Peyer's patch (tissue), 4 donors: Measurements from ENCODE around the gene ZNF605. TPM values are rescaled to one million over a fixed set of nuclear protein-coding genes. Genes with fewer than 3 reads are reported as not detected.
A peak's percentile ranks its signal among the peaks of the same experiment; 100 is the strongest.
"Not testable (repeated sequence)": the region's sequence is repeated elsewhere in the genome, so short reads cannot be mapped to it uniquely, and the experiment has no call there.

Source experiments
- DNase-seq, 3 donors: peaks; one replicate each; pipeline ENCODE4 v3.0.0-alpha.2; 2017 to 2019
- H3K27ac ChIP-seq, 4 donors: fragments of 200-600 bp; sonication (generic); one replicate each; pipeline ENCODE4 v1.5.1; 2016 to 2019
- H3K27me3 ChIP-seq, 2 donors: fragments of 200-600 bp; sonication (generic); one replicate each; pipeline ENCODE4 v1.5.1; 2019
- H3K36me3 ChIP-seq, 3 donors: fragments of 200-600 bp; sonication (generic); one replicate each; pipeline ENCODE4 v1.5.1; 2016 to 2019
- H3K4me1 ChIP-seq, 4 donors: fragments of 200-600 bp; sonication (generic); one replicate each; pipeline ENCODE4 v1.5.1; 2016 to 2019
- H3K4me3 ChIP-seq, 4 donors: fragments of 200-600 bp; sonication (generic); 1 replicate in 3 of 4; 2 replicates in 1 of 4; pipeline ENCODE4 v1.5.1; 2016 to 2019; ENCODE audit warnings: mild to moderate bottlenecking in 1 of 4
- H3K9me3 ChIP-seq, 4 donors: fragments of 200-600 bp; sonication (generic); one replicate each; pipeline ENCODE4 v1.5.1; 2016 to 2019; ENCODE audit warnings: mild to moderate bottlenecking in 1 of 4
- POLR2A ChIP-seq, 2 donors: fragments of 450-650 bp; IDR thresholded peaks; one replicate each; pipeline ENCODE4 v1.5.1; 2017; ENCODE audit warnings: antibody characterized with exemption in 2 of 2, mild to moderate bottlenecking in 2 of 2, moderate library complexity in 2 of 2
- total RNA-seq, 4 donors: library from RNA; depleted of rRNA; stranded (reverse); fragments of >200 nt; gene quantifications; one replicate each; pipeline ENCODE4 v1.1.0, GENCODE V29; 2016
- TF ChIP-seq, protein P1 (sequence below), 6 experiments: fragments of 450-650 bp in 4 of 6; fragments of 200-600 bp in 2 of 6; sonication (generic) in 1 of 6; IDR thresholded peaks; one replicate each; pipeline ENCODE4 v1.5.1; 2017 to 2019; ENCODE audit warnings: antibody characterized with exemption in 6 of 6, mild to moderate bottlenecking in 3 of 6, moderate library complexity in 1 of 6

Gene ZNF605
- total RNA-seq, 4 donors from 2014 or later = 6.3 to 19.0 (median 12.5) TPM

DNA sequence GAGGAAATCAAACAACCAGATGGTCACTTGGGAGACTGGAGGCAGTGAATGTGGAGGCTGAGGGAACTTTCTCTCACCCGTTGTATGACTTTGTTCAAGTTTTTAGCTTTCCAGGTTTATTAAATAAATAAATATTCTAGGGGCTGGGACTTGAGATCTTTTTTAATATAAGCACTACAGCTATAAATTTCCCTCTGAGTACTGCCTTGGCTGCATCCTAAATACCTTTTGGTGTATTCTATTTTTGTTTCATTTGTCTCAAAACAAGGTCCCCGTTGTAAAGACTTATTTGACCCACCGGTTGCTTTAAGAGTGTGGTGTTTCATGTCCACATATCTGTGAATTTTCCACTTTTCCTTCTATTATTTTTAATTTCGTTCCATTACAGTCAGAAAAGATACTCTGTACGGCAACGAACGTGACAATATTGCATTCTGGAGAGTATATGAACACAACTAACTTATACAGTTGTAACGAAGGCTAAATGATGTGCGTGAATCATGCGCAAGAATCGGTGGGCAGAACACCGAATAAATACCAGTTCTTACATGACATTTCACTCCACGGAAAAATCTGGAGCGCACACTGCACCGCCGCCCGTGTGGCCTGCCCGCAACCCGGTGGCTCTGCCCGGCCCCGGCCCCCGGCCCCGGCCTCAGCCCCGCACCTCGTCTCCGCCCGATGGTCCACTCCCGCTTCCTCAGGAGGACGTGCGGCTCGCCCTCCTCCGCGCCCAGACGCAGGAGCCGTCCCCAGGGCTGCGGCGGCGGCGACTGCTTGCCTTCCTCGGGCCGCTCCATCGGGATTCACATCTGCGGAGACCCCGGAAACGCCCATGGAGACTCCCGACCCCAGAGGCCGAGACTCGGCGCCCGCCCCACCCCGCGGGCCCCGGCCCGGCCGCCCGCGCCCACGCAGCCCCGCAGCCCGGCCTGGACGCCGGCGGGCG is 69.3 kb downstream of the ZNF605 start:
- Histone ChIP-seq H3K27me3 (no peaks in the 10 kb centered on the region), H3K36me3 (peaks cover 0 to 12% (median 0%) of the 10 kb centered on the region in 3 donors), H3K9me3 (no peaks in the 10 kb centered on the region), H3K4me1 (peaks cover 0 to 6% (median 0%) of the 10 kb centered on the region in 4 donors), H3K4me3 (peak overlapping the region; percentile 47 to 92 (median 84)), H3K27ac (peak overlapping the region; percentile 85 to 98 (median 92))
- DNase-seq = peak in 1 of 3 donors; percentile 53
- no peak for TF ChIP-seq POLR2A (IDR thresholded peaks at IDR 0.05)
- TF ChIP-seq, protein P1, sequence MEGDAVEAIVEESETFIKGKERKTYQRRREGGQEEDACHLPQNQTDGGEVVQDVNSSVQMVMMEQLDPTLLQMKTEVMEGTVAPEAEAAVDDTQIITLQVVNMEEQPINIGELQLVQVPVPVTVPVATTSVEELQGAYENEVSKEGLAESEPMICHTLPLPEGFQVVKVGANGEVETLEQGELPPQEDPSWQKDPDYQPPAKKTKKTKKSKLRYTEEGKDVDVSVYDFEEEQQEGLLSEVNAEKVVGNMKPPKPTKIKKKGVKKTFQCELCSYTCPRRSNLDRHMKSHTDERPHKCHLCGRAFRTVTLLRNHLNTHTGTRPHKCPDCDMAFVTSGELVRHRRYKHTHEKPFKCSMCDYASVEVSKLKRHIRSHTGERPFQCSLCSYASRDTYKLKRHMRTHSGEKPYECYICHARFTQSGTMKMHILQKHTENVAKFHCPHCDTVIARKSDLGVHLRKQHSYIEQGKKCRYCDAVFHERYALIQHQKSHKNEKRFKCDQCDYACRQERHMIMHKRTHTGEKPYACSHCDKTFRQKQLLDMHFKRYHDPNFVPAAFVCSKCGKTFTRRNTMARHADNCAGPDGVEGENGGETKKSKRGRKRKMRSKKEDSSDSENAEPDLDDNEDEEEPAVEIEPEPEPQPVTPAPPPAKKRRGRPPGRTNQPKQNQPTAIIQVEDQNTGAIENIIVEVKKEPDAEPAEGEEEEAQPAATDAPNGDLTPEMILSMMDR (IDR thresholded peaks at IDR 0.05) = no peak

DNA sequence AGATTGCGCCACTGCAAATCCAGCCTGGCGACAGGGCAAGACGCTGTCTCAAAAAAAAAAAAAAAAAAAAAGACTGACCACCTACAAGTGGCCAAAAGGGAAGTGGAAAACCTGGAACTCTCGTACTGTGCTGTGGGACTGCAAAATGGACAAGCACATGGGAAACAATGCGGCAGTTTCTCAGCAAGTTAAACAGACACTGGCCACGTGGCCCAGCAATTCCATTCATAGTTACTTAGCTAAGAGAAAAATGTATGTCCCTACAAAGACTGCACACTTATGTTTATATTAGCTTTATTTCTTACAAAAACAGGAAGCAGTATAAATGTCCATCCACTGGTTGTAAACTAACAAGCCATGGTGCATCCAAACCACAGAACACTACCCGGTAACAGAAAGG is 74.3 kb downstream of the ZNF605 start:
- Histone ChIP-seq H3K9me3 (no peaks in the 10 kb centered on the region), H3K4me3 (no peak overlapping the region), H3K4me1 (peaks cover 0 to 6% (median 0%) of the 10 kb centered on the region in 4 donors), H3K27ac (peak overlapping the region in 1 of 4 donors; percentile 30), H3K27me3 (no peaks in the 10 kb centered on the region), H3K36me3 (peaks cover 0 to 36% (median 0%) of the 10 kb centered on the region in 3 donors)
- TF ChIP-seq, protein P1 (IDR thresholded peaks at IDR 0.05) = no peak
- no peak for TF ChIP-seq POLR2A (IDR thresholded peaks at IDR 0.05)
- DNase-seq = no peak

DNA sequence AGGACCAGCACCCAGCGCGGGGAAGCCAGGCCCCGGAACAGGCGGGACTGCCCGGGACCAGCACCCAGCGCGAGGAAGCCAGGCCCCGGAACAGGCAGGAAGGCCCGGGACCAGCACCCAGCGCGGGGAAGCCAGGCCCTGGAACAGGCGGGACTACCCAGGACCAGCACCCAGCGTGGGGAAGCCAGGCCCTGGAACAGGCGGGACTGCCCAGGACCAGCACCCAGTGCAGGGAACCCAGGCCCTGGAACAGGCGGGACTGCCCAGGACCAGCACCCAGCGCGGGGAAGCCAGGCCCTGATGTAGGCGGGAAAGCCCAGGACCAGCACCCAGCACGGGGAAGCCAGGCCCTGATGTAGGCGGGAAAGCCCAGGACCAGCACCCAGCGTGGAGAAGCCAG is 81.5 kb downstream of the ZNF605 start:
- H3K9me3 ChIP-seq, H3K27me3 ChIP-seq, H3K4me3 ChIP-seq, H3K4me1 ChIP-seq, H3K27ac ChIP-seq, DNase-seq: not testable (repeated sequence)
- peaks cover 0 to 95% (median 0%) of the 10 kb centered on the region in 3 donors for H3K36me3 ChIP-seq

DNA sequence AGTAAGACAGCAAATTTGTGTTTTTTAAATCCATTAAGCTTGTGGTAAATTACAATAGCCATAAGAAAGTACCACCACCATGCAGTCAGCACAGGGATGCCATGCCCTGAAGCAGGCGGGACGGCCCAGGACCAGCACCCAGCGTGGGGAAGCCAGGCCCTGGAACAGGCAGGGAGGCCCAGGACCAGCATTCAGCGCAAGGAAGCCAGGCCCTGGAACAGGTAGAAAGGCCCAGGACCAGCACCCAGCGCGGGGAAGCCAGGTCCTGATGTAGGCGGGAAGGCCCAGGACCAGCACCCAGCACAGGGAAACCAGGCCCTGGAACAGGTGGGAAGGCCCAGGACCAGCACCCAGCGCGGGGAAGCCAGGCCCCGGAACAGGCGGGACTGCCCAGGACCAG is 81.9 kb downstream of the ZNF605 start:
- H3K27me3 ChIP-seq = no peaks in the 10 kb centered on the region
- no peak for DNase-seq
- H3K4me1 ChIP-seq = no peaks in the 10 kb centered on the region
- no peaks in the 10 kb centered on the region for H3K9me3 ChIP-seq
- H3K36me3 ChIP-seq = peaks cover 0 to 96% (median 0%) of the 10 kb centered on the region in 3 donors
- TF ChIP-seq, protein P1 (IDR thresholded peaks at IDR 0.05) = no peak
- no peak for TF ChIP-seq POLR2A (IDR thresholded peaks at IDR 0.05)
- no peak overlapping the region for H3K4me3 ChIP-seq
- no peak overlapping the region for H3K27ac ChIP-seq

DNA sequence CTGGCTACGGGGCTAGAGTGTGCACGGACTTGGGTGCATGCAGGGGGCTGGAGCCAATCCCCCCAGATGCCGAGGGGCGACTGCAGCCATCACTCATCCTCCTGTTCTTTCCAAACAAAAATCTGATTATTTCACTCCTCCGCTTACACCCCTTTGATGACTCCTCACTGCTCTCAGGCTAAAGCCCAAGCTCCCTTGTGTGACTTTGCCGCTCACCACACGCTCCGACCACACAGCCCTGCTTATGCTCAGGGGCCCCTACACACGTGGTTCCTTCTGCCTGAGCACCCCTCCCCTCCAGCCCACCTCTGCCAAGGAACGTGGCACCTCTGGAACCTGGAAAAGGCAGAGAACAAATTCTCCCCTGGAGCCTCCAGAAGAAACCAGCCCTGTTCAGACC is 82.4 kb downstream of the ZNF605 start:
- DNase-seq = no peak
- H3K4me3 ChIP-seq = no peak overlapping the region
- no peaks in the 10 kb centered on the region for H3K9me3 ChIP-seq
- H3K27ac ChIP-seq = no peak overlapping the region
- H3K4me1 ChIP-seq = no peaks in the 10 kb centered on the region
- no peaks in the 10 kb centered on the region for H3K27me3 ChIP-seq
- H3K36me3 ChIP-seq = peaks cover 0 to 97% (median 0%) of the 10 kb centered on the region in 3 donors
- TF ChIP-seq POLR2A (IDR thresholded peaks at IDR 0.05) = no peak
- TF ChIP-seq, protein P1 (IDR thresholded peaks at IDR 0.05) = no peak

DNA sequence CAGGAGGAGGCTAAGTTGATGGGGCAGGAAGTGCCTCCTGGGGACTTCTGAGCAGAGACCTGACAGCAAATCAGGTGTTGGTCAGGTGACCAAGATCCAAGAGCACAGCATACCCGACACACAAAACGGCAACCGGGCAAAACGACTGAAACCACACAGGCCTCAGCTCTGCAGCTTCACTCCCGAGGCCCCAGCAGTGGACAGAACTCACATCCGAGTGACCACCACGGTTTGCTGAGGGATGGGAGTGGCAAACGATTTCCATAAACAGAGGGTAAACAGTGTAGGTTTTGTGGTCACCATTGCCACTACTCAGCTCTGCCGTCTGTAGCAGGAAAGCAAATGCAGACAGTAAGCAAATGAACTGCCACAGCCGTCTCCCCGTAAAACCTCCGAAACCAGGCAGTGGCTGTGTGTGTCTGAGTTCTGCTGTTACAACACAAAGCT is 83.1 kb downstream of the ZNF605 start:
- Histone ChIP-seq H3K27ac (peak overlapping the region in 3 of 4 donors; percentile 26 to 55 (median 49)), H3K36me3 (peaks cover 0 to 97% (median 0%) of the 10 kb centered on the region in 3 donors), H3K4me1 (no peaks in the 10 kb centered on the region)

More for the DNA sequence above, 83.1 kb downstream of the ZNF605 start:
- Histone ChIP-seq H3K9me3 (no peaks in the 10 kb centered on the region), H3K27me3 (no peaks in the 10 kb centered on the region), H3K4me3 (no peak overlapping the region)
- TF ChIP-seq POLR2A (IDR thresholded peaks at IDR 0.05) = no peak
- TF ChIP-seq, protein P1 (IDR thresholded peaks at IDR 0.05) = no peak
- DNase-seq = peak in 2 of 3 donors; percentile 41 to 57
